Endodermal cell (in vitro differentiated cells): ENCODE data around the gene TM4SF4. TPM values are rescaled to one million over a fixed set of nuclear protein-coding genes. Genes with fewer than 3 reads are reported as not detected.

Source experiments
- DNase-seq: peaks from one replicate; pipeline ENCODE4 v3.0.0-alpha.2; 2017
- H3K27ac ChIP-seq: 2 replicates; pipeline ENCODE4 v1.5.1; 2013; ENCODE audit warnings: mild to moderate bottlenecking, low read depth, low read length, moderate library complexity
- H3K27me3 ChIP-seq: 2 replicates; pipeline ENCODE4 v1.6.1; 2013; ENCODE audit warnings: mild to moderate bottlenecking, low read length, moderate library complexity; ENCODE audit not compliant: insufficient read depth, control insufficient read depth, poor library complexity, severe bottlenecking
- H3K36me3 ChIP-seq: 2 replicates; pipeline ENCODE4 v1.7.0; 2013; ENCODE audit warnings: mild to moderate bottlenecking, low read length, moderate library complexity; ENCODE audit not compliant: control insufficient read depth, insufficient read depth
- H3K4me1 ChIP-seq: one replicate; pipeline ENCODE4 v1.7.0; 2013; ENCODE audit warnings: low read length; ENCODE audit not compliant: control insufficient read depth, insufficient read depth
- H3K4me3 ChIP-seq: 2 replicates; pipeline ENCODE4 v1.5.1; 2013; ENCODE audit warnings: mild to moderate bottlenecking, low read length, moderate library complexity
- H3K9ac ChIP-seq: 2 replicates; pipeline ENCODE4 v1.6.1; 2013; ENCODE audit warnings: mild to moderate bottlenecking, low read length, moderate library complexity; ENCODE audit not compliant: poor library complexity, severe bottlenecking; ENCODE audit errors: extremely low read depth
- H3K9me3 ChIP-seq: 2 replicates; pipeline ENCODE4 v1.6.1; 2013; ENCODE audit warnings: mild to moderate bottlenecking, low read length, moderate library complexity; ENCODE audit not compliant: control insufficient read depth
- H3K27ac Mint-ChIP-seq: 2 replicates; pipeline ENCODE4 v1.8.0; 2020; ENCODE audit warnings: mixed read lengths
- H3K27me3 Mint-ChIP-seq: 2 replicates; pipeline ENCODE4 v1.8.0; 2021; ENCODE audit warnings: mild to moderate bottlenecking, mixed read lengths; ENCODE audit not compliant: insufficient read depth
- H3K36me3 Mint-ChIP-seq: 2 replicates; pipeline ENCODE4 v1.8.0; 2020; ENCODE audit warnings: low read depth, mixed read lengths
- H3K4me1 Mint-ChIP-seq: 2 replicates; pipeline ENCODE4 v1.8.0; 2020; ENCODE audit warnings: mixed read lengths
- H3K4me3 Mint-ChIP-seq: 2 replicates; pipeline ENCODE4 v1.8.0; 2020; ENCODE audit warnings: mild to moderate bottlenecking, moderate library complexity, mixed read lengths
- H3K9me3 Mint-ChIP-seq: 2 replicates; pipeline ENCODE4 v1.8.0; 2020; ENCODE audit warnings: mild to moderate bottlenecking, mixed read lengths
- WGBS, 2 experiments: methylation state at CpG; one replicate each; pipeline versions ENCODE4 v1.1.5 to v1.1.7; 2013; ENCODE audit warnings: missing lambda C conversion rate in 2 of 2, mixed read lengths in 1 of 2; ENCODE audit not compliant: insufficient coverage in 1 of 2, insufficient read length in 1 of 2; 5-methylcytosine and 5-hydroxymethylcytosine counted together
- total RNA-seq, 2 donors: library from RNA; stranded (reverse); fragmentation: NEBNext Ultra II Directional in 1 of 2; extraction: Animal tissue kit (Norgen Biotek cat#: 25700) in 1 of 2; gene quantifications; 2 replicates in 1 of 2; 3 replicates in 1 of 2; pipeline ENCODE4 v1.2.1, GENCODE V29; 2021
- TF ChIP-seq, protein P1 (sequence below): fragments of 200-600 bp; sonication (generic); conservative IDR thresholded peaks from 2 replicates; pipeline ENCODE4 v1.5.0; 2021; ENCODE audit warnings: antibody characterized with exemption, mild to moderate bottlenecking

The TM4SF4 gene
- total RNA-seq, 2 donors from 2014 or later: not detected

GRCh38 chr3:149497966-149498670 is 23.6 kb downstream of the TM4SF4 start:
- 65 to 67% methylated on average over 4 of the region's 4 CpGs for WGBS, 2 experiments
- Histone ChIP-seq H3K27ac (no peak overlapping the region), H3K4me3 (no peak overlapping the region), H3K9ac (no peak overlapping the region), H3K36me3 (no peaks in the 10 kb centered on the region), H3K27me3 (no peaks in the 10 kb centered on the region), H3K9me3 (no peaks in the 10 kb centered on the region), H3K4me1 (no peaks in the 10 kb centered on the region)
- H3K36me3 Mint-ChIP-seq: no peaks in the 10 kb centered on the region
- TF ChIP-seq, protein P1, sequence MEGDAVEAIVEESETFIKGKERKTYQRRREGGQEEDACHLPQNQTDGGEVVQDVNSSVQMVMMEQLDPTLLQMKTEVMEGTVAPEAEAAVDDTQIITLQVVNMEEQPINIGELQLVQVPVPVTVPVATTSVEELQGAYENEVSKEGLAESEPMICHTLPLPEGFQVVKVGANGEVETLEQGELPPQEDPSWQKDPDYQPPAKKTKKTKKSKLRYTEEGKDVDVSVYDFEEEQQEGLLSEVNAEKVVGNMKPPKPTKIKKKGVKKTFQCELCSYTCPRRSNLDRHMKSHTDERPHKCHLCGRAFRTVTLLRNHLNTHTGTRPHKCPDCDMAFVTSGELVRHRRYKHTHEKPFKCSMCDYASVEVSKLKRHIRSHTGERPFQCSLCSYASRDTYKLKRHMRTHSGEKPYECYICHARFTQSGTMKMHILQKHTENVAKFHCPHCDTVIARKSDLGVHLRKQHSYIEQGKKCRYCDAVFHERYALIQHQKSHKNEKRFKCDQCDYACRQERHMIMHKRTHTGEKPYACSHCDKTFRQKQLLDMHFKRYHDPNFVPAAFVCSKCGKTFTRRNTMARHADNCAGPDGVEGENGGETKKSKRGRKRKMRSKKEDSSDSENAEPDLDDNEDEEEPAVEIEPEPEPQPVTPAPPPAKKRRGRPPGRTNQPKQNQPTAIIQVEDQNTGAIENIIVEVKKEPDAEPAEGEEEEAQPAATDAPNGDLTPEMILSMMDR: no peak
- DNase-seq: no peak
- H3K4me3 Mint-ChIP-seq: no peak overlapping the region
- no peaks in the 10 kb centered on the region for H3K9me3 Mint-ChIP-seq
- no peak overlapping the region for H3K27ac Mint-ChIP-seq
- peaks cover 3% of the 10 kb centered on the region for H3K4me1 Mint-ChIP-seq
- H3K27me3 Mint-ChIP-seq: peaks cover 2% of the 10 kb centered on the region

DNA sequence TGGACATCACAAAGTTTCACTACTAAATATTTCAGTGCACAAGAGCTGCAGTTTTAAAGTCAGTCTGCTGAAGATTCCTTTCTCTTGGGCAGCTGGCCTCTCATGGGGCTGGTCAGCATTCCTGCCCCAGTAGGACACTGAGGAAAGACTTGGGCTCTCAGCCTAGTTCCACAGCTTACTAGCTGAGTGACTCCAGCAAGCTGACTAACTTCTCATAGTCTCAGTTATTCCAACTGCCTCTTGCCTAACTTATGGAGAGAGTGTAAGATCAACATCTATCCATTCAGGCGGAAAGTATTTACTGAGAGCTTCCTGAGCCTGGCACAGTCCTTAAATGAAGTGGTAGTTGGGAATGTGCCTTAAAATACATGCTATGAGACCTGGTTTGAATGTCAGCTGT is 27.0 kb downstream of the TM4SF4 start:
- Histone ChIP-seq H3K9me3 (no peaks in the 10 kb centered on the region), H3K4me3 (no peak overlapping the region), H3K9ac (no peak overlapping the region), H3K36me3 (no peaks in the 10 kb centered on the region), H3K4me1 (no peaks in the 10 kb centered on the region), H3K27me3 (no peaks in the 10 kb centered on the region), H3K27ac (no peak overlapping the region)
- Mint-ChIP-seq H3K27me3 (no peaks in the 10 kb centered on the region), H3K9me3 (no peaks in the 10 kb centered on the region), H3K27ac (no peak overlapping the region), H3K4me3 (no peak overlapping the region), H3K4me1 (peaks cover 3% of the 10 kb centered on the region), H3K36me3 (no peaks in the 10 kb centered on the region)
- WGBS, 2 experiments: 96% methylated on average over 1 of the region's 1 CpG; no CpG with 5 or more reads in 1 of the 2 experiments
- no peak for DNase-seq
- TF ChIP-seq, protein P1: no peak

DNA sequence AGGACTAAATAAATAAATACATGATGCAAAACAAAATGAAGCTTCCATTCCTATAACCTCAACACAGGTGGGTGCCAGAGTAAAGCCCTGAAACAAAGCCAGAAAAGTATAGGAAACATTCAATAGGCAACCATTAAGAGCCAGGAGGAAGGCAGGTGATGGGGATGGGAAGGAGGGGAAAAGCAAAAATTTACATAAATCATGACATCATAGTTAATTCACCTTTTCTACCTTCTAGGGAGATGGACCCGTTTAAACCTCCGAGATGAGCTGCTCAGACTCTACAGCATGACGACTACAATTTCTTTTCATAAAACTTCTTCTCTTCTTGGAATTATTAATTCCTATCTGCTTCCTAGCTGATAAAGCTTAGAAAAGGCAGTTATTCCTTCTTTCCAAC is 27.9 kb downstream of the TM4SF4 start:
- H3K27me3 Mint-ChIP-seq: no peaks in the 10 kb centered on the region
- H3K36me3 Mint-ChIP-seq: no peaks in the 10 kb centered on the region
- Histone ChIP-seq H3K27ac (no peak overlapping the region), H3K9ac (no peak overlapping the region), H3K9me3 (no peaks in the 10 kb centered on the region), H3K4me1 (no peaks in the 10 kb centered on the region), H3K27me3 (no peaks in the 10 kb centered on the region), H3K4me3 (no peak overlapping the region), H3K36me3 (no peaks in the 10 kb centered on the region)
- H3K9me3 Mint-ChIP-seq: no peaks in the 10 kb centered on the region
- H3K4me3 Mint-ChIP-seq: no peak overlapping the region
- no peak for DNase-seq
- peaks cover 9% of the 10 kb centered on the region for H3K4me1 Mint-ChIP-seq
- no peak overlapping the region for H3K27ac Mint-ChIP-seq
- 89% methylated on average over 3 of the region's 3 CpGs; no CpG with 5 or more reads in 1 of the 2 experiments for WGBS, 2 experiments
- TF ChIP-seq, protein P1: no peak
